GM06990 (cell line): ENCODE results near the gene PRPS1.
A peak's percentile ranks its signal among the peaks of the same experiment; 100 is the strongest.

Source experiments
- DNase-seq: peaks from one replicate; pipeline ENCODE4 v3.0.0-alpha.2; 2011; ENCODE audit not compliant: insufficient read length; ENCODE audit errors: extremely low read depth
- H3K27me3 ChIP-seq: replicated peaks from 2 replicates; pipeline ENCODE4 v1.6.0; 2011; ENCODE audit warnings: low read length; ENCODE audit not compliant: control insufficient read depth, insufficient read depth
- H3K36me3 ChIP-seq: 2 replicates; pipeline ENCODE4 v1.5.1; 2011; ENCODE audit warnings: low read length; ENCODE audit not compliant: control insufficient read depth, insufficient read depth
- H3K4me3 ChIP-seq: replicated peaks from 2 replicates; pipeline ENCODE4 v1.5.1; 2011; ENCODE audit warnings: low read depth, mild to moderate bottlenecking, control low read depth, low read length
- TF ChIP-seq, protein P1 (sequence below): IDR thresholded peaks from 2 replicates; pipeline ENCODE4 v1.5.1; 2011; ENCODE audit warnings: low read length, control low read depth, mild to moderate bottlenecking, inconsistent platforms; ENCODE audit not compliant: insufficient read depth, poor library complexity, severe bottlenecking

Gene PRPS1

DNA sequence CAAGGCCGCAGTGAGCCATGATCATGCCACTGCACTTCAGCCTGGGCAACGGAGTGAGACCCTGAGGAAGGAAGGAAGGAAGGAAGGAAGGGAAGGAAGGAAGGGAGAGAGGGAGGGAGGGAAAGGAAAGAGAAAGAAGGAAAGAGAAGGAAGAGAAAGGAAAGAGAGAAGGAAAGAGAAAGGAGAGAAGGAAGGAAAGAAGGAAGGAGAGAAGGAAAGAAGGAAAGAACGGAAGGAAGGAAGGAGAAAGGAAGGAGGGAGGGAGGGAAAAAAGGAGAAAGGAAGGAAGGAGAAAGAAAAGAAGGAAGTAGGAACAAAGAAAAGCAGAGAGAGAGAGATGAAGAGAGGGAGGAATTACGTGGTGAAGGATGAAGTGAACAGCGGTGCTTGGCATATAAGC, 30.4 kb downstream of the PRPS1 start:
- no peak overlapping the region for H3K4me3 ChIP-seq
- H3K36me3 ChIP-seq = no peaks in the 10 kb centered on the region
- TF ChIP-seq, protein P1, sequence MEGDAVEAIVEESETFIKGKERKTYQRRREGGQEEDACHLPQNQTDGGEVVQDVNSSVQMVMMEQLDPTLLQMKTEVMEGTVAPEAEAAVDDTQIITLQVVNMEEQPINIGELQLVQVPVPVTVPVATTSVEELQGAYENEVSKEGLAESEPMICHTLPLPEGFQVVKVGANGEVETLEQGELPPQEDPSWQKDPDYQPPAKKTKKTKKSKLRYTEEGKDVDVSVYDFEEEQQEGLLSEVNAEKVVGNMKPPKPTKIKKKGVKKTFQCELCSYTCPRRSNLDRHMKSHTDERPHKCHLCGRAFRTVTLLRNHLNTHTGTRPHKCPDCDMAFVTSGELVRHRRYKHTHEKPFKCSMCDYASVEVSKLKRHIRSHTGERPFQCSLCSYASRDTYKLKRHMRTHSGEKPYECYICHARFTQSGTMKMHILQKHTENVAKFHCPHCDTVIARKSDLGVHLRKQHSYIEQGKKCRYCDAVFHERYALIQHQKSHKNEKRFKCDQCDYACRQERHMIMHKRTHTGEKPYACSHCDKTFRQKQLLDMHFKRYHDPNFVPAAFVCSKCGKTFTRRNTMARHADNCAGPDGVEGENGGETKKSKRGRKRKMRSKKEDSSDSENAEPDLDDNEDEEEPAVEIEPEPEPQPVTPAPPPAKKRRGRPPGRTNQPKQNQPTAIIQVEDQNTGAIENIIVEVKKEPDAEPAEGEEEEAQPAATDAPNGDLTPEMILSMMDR = no peak
- no peaks in the 10 kb centered on the region for H3K27me3 ChIP-seq
- no peak for DNase-seq

DNA sequence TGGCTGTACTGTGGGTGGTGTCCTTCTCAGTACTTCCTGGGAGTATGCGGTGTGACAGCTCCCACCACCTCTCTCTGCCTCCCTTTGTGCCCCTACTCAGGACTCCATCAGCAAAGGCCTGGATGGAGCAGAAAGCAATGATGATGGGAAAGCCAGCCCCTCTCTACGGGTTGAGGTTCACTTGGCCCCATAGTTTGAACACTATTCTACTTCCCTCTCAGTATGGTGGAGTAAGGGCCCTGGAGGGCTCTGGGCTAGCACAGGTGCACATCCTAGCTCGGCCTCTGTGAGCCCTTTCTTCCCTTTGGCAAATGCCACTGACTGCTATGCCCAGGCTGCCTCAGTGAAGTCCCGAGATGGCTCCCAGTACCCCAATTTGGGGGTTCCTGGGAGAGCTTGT, 31.0 kb downstream of the PRPS1 start:
- no peaks in the 10 kb centered on the region for H3K27me3 ChIP-seq
- no peak for DNase-seq
- H3K36me3 ChIP-seq = no peaks in the 10 kb centered on the region
- TF ChIP-seq, protein P1 = no peak
- H3K4me3 ChIP-seq = no peak overlapping the region

DNA sequence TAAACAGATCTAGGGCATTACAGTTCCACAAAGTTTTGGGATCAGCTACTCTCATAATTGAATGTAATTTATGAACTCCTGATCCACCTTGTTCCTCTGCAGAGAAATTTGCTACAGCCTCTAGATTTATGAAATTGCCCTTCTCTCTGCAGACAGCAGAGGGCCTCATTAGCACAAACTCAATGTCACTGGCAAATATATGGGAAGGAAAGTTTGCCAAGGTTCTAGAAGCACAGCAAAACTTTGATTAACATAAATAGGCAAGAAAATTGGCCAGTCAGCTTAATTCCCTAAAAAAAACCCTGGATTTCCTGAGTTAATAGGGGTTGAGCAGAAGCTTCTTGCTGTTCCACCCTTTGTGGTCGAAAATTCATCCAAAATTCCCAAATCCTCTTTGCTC, 31.5 kb downstream of the PRPS1 start:
- H3K27me3 ChIP-seq = no peaks in the 10 kb centered on the region
- no peak overlapping the region for H3K4me3 ChIP-seq
- DNase-seq = no peak
- TF ChIP-seq, protein P1 = peak; percentile 77
- no peaks in the 10 kb centered on the region for H3K36me3 ChIP-seq

DNA sequence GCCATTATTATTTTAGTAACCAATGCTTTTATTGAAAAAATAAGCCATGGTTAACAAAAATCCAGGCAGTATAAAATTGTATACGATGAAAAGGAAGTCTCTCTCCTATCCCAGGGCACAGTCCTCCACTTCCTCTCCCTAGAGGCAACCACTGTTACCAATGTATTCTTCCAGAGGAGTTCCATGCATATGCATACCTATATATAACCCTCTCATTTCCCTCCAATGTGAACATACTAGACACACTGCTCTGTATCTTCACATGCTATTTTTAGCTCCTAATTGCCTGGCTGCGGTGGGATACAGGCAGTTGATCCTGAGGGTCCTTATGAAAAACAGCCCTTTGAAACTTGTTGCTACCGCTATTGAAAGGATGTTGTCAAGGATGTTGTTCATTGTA, 33.8 kb downstream of the PRPS1 start:
- DNase-seq = no peak
- H3K4me3 ChIP-seq = no peak overlapping the region
- H3K27me3 ChIP-seq = no peaks in the 10 kb centered on the region
- no peaks in the 10 kb centered on the region for H3K36me3 ChIP-seq
- TF ChIP-seq, protein P1 = no peak

DNA sequence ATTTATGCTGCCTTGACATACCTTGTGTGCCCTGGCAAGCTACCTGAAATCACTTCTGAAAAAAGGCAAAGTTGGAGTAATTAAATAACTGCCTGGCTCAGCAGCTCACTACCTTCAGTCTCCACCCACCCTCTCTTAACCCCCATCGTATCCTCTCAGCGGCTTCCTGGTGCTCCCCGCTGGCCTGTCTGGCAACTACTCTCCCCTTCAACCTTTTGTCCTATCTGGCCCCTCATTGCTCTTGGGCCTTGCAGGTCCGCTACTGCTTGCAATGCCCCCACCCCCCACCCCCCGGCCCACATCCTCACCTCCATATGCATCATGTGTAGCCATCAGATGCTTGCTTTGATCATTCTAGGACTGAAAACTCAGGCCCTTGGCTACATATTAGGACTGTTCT, 34.5 kb downstream of the PRPS1 start:
- no peaks in the 10 kb centered on the region for H3K36me3 ChIP-seq
- no peak overlapping the region for H3K4me3 ChIP-seq
- TF ChIP-seq, protein P1 = no peak
- H3K27me3 ChIP-seq = no peaks in the 10 kb centered on the region
- DNase-seq = no peak

DNA sequence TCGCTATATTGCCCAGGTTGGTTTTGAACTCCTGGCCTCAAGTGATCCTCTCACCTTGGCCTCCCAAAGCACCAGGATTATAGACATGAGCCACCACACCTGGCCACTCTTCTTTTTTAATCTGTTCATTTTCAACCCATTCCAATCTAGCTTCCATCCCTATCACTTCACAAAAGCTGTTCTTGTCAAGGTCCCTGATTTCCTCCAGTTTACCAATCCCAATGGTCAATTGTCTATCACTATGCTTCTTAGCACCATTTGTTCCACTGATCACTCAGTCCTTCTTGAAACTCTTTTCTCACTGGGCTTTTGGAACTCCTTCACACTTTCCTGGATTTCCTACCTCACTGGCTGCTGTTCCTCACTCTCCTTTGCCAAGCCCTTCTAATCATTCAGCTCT, 38.6 kb downstream of the PRPS1 start:
- TF ChIP-seq, protein P1 = no peak
- DNase-seq = no peak
- no peak overlapping the region for H3K4me3 ChIP-seq
- no peaks in the 10 kb centered on the region for H3K36me3 ChIP-seq
- no peaks in the 10 kb centered on the region for H3K27me3 ChIP-seq
